Karpas-422 (cell line): ENCODE results near the gene APH1B. TPM values are rescaled to one million over a fixed set of nuclear protein-coding genes. Genes with fewer than 3 reads are reported as not detected.

ENCODE experiments used
- DNase-seq: peaks from one replicate; pipeline ENCODE4 v3.0.0-alpha.2; 2015
- H2AFZ ChIP-seq: fragments of 200-600 bp; sonication (generic); 2 replicates; pipeline ENCODE4 v1.6.1; 2014; ENCODE audit warnings: antibody characterized with exemption, low read length, mixed read lengths
- H3K27ac ChIP-seq: fragments of 200-600 bp; sonication (generic); 2 replicates; pipeline ENCODE4 v1.5.1; 2014; ENCODE audit warnings: mild to moderate bottlenecking, low read length, moderate library complexity
- H3K27me3 ChIP-seq: fragments of 200-600 bp; sonication (generic); 2 replicates; pipeline ENCODE4 v1.6.1; 2014; ENCODE audit warnings: low read length, mixed read lengths
- H3K36me3 ChIP-seq: fragments of 200-600 bp; sonication (generic); 2 replicates; pipeline ENCODE4 v1.6.1; 2014; ENCODE audit warnings: low read length, mixed read lengths; ENCODE audit not compliant: insufficient read depth
- H3K4me1 ChIP-seq: fragments of 200-600 bp; sonication (generic); 2 replicates; pipeline ENCODE4 v1.6.1; 2014; ENCODE audit warnings: mild to moderate bottlenecking, low read length, mixed read lengths
- H3K4me2 ChIP-seq: fragments of 200-600 bp; sonication (generic); 2 replicates; pipeline ENCODE4 v1.6.1; 2014; ENCODE audit warnings: low read length, low read depth, mild to moderate bottlenecking; ENCODE audit not compliant: poor library complexity, severe bottlenecking
- H3K4me3 ChIP-seq: fragments of 200-600 bp; sonication (generic); 2 replicates; pipeline ENCODE4 v1.5.1; 2014; ENCODE audit warnings: mild to moderate bottlenecking, antibody characterized with exemption, low read length, mixed read lengths
- H3K79me2 ChIP-seq: fragments of 200-600 bp; sonication (generic); 2 replicates; pipeline ENCODE4 v1.6.1; 2014; ENCODE audit warnings: mild to moderate bottlenecking, low read length, mixed read lengths
- H3K9ac ChIP-seq: fragments of 200-600 bp; sonication (generic); 2 replicates; pipeline ENCODE4 v1.6.0; 2014; ENCODE audit warnings: low read length
- H3K9me2 ChIP-seq: fragments of 200-600 bp; sonication (generic), shearing (Covaris generic); replicated peaks from 2 replicates; pipeline ENCODE4 v1.6.0; 2014; ENCODE audit warnings: mild to moderate bottlenecking, low read length, moderate library complexity; ENCODE audit not compliant: insufficient read depth
- H3K9me3 ChIP-seq: fragments of 300-700, 200-600 bp; sonication (generic); 2 replicates; pipeline ENCODE4 v1.6.1; 2014; ENCODE audit warnings: low read length, mixed read lengths
- H4K20me1 ChIP-seq: fragments of 200-600 bp; sonication (generic); 2 replicates; pipeline ENCODE4 v1.6.1; 2014; ENCODE audit warnings: mild to moderate bottlenecking, antibody characterized with exemption, low read length, low read depth; ENCODE audit not compliant: insufficient read depth
- total RNA-seq: library from RNA; depleted of rRNA; stranded (reverse); fragments of >200 nt; shearing (Covaris generic); gene quantifications from 2 replicates; pipeline ENCODE4 v1.2.3, GENCODE V29; 2014; ENCODE audit warnings: low replicate concordance

APH1B gene
- total RNA-seq, 1 experiment from 2014 or later = 34.8 TPM

GRCh38 chr15:63331456-63331855, 54.1 kb downstream of the APH1B start:
- H3K9me3 ChIP-seq = no peaks in the 10 kb centered on the region
- H3K27ac ChIP-seq = no peak overlapping the region
- no peak overlapping the region for H3K4me3 ChIP-seq
- no peaks in the 10 kb centered on the region for H3K36me3 ChIP-seq
- no peaks in the 10 kb centered on the region for H3K79me2 ChIP-seq
- no peaks in the 10 kb centered on the region for H3K4me1 ChIP-seq
- H3K9ac ChIP-seq = no peak overlapping the region
- H3K9me2 ChIP-seq = no peaks in the 10 kb centered on the region
- DNase-seq = no peak
- no peak overlapping the region for H3K4me2 ChIP-seq
- no peaks in the 10 kb centered on the region for H3K27me3 ChIP-seq
- H4K20me1 ChIP-seq = no peaks in the 10 kb centered on the region
- H2AFZ ChIP-seq = no peak overlapping the region

- no peak overlapping the region for H2AFZ ChIP-seq
- H3K36me3 ChIP-seq = no peaks in the 10 kb centered on the region
- H3K27ac ChIP-seq = no peak overlapping the region
- no peaks in the 10 kb centered on the region for H4K20me1 ChIP-seq
- no peaks in the 10 kb centered on the region for H3K27me3 ChIP-seq
- no peaks in the 10 kb centered on the region for H3K9me3 ChIP-seq
- H3K9me2 ChIP-seq = no peaks in the 10 kb centered on the region
- H3K4me1 ChIP-seq = no peaks in the 10 kb centered on the region
- H3K9ac ChIP-seq = no peak overlapping the region
- H3K4me2 ChIP-seq = no peak overlapping the region
- no peak for DNase-seq
- no peaks in the 10 kb centered on the region for H3K79me2 ChIP-seq
- no peak overlapping the region for H3K4me3 ChIP-seq
These were observed 55.1 kb downstream of the APH1B start for GRCh38 chr15:63332367-63333124.

- Histone ChIP-seq H3K36me3 (no peaks in the 10 kb centered on the region), H2AFZ (no peak overlapping the region), H3K79me2 (no peaks in the 10 kb centered on the region), H3K27ac (no peak overlapping the region), H3K9me2 (no peaks in the 10 kb centered on the region), H3K27me3 (no peaks in the 10 kb centered on the region), H3K9ac (no peak overlapping the region), H3K4me1 (no peaks in the 10 kb centered on the region), H4K20me1 (no peaks in the 10 kb centered on the region), H3K9me3 (no peaks in the 10 kb centered on the region), H3K4me3 (no peak overlapping the region), H3K4me2 (no peak overlapping the region)
- DNase-seq = no peak
These were observed 57.4 kb downstream of the APH1B start for GRCh38 chr15:63334821-63335220.

- Histone ChIP-seq H3K79me2 (no peaks in the 10 kb centered on the region), H3K27ac (no peak overlapping the region), H3K9me2 (no peaks in the 10 kb centered on the region), H3K4me2 (no peak overlapping the region), H3K4me1 (no peaks in the 10 kb centered on the region), H3K9me3 (no peaks in the 10 kb centered on the region), H3K27me3 (no peaks in the 10 kb centered on the region), H3K9ac (no peak overlapping the region), H3K4me3 (no peak overlapping the region), H3K36me3 (no peaks in the 10 kb centered on the region), H4K20me1 (no peaks in the 10 kb centered on the region), H2AFZ (no peak overlapping the region)
- no peak for DNase-seq
These were observed 58.3 kb downstream of the APH1B start for GRCh38 chr15:63335543-63336240.

GRCh38 chr15:63337046-63337445, 59.6 kb downstream of the APH1B start:
- Histone ChIP-seq H4K20me1 (no peaks in the 10 kb centered on the region), H3K36me3 (no peaks in the 10 kb centered on the region), H3K9ac (no peak overlapping the region), H2AFZ (no peak overlapping the region), H3K27me3 (no peaks in the 10 kb centered on the region), H3K27ac (no peak overlapping the region), H3K4me2 (no peak overlapping the region), H3K9me3 (no peaks in the 10 kb centered on the region), H3K9me2 (no peaks in the 10 kb centered on the region), H3K4me3 (no peak overlapping the region), H3K4me1 (no peaks in the 10 kb centered on the region), H3K79me2 (no peaks in the 10 kb centered on the region)
- no peak for DNase-seq

GRCh38 chr15:63338170-63338569, 60.8 kb downstream of the APH1B start:
- Histone ChIP-seq H3K9me2 (no peaks in the 10 kb centered on the region), H3K4me3 (no peak overlapping the region), H3K9ac (no peak overlapping the region), H3K4me2 (no peak overlapping the region), H3K4me1 (no peaks in the 10 kb centered on the region), H3K36me3 (no peaks in the 10 kb centered on the region), H3K27me3 (no peaks in the 10 kb centered on the region), H3K9me3 (no peaks in the 10 kb centered on the region), H4K20me1 (no peaks in the 10 kb centered on the region), H3K79me2 (no peaks in the 10 kb centered on the region), H2AFZ (no peak overlapping the region), H3K27ac (no peak overlapping the region)
- no peak for DNase-seq

GRCh38 chr15:63339006-63339766, 61.8 kb downstream of the APH1B start:
- H3K9me2 ChIP-seq = no peaks in the 10 kb centered on the region
- no peaks in the 10 kb centered on the region for H3K79me2 ChIP-seq
- no peak overlapping the region for H3K4me3 ChIP-seq
- no peak overlapping the region for H3K9ac ChIP-seq
- no peak for DNase-seq
- no peaks in the 10 kb centered on the region for H3K36me3 ChIP-seq
- H3K27ac ChIP-seq = no peak overlapping the region
- H3K9me3 ChIP-seq = no peaks in the 10 kb centered on the region
- no peak overlapping the region for H3K4me2 ChIP-seq
- H2AFZ ChIP-seq = no peak overlapping the region
- no peaks in the 10 kb centered on the region for H3K4me1 ChIP-seq
- H3K27me3 ChIP-seq = no peaks in the 10 kb centered on the region
- H4K20me1 ChIP-seq = no peaks in the 10 kb centered on the region

- Histone ChIP-seq H3K9me3 (no peaks in the 10 kb centered on the region), H3K9ac (no peak overlapping the region)
These were observed 62.4 kb downstream of the APH1B start for GRCh38 chr15:63339836-63340235.

More at GRCh38 chr15:63339836-63340235, 62.4 kb downstream of the APH1B start:
- Histone ChIP-seq H3K27ac (no peak overlapping the region), H4K20me1 (no peaks in the 10 kb centered on the region), H3K27me3 (no peaks in the 10 kb centered on the region), H3K4me1 (no peaks in the 10 kb centered on the region), H3K79me2 (no peaks in the 10 kb centered on the region), H2AFZ (no peak overlapping the region), H3K4me3 (no peak overlapping the region), H3K36me3 (no peaks in the 10 kb centered on the region), H3K4me2 (no peak overlapping the region), H3K9me2 (no peaks in the 10 kb centered on the region)
- no peak for DNase-seq
